Endothelial cell of hepatic sinusoid (primary cell): ENCODE measurements around the gene LRRTM1.

Experiments
- in situ Hi-C: cut with HindIII; loops from 2 replicates; pipeline ENCODE4 v1.10.0; 2017; ENCODE audit warnings: low sequenced_read_pairs

Gene LRRTM1

DNA sequence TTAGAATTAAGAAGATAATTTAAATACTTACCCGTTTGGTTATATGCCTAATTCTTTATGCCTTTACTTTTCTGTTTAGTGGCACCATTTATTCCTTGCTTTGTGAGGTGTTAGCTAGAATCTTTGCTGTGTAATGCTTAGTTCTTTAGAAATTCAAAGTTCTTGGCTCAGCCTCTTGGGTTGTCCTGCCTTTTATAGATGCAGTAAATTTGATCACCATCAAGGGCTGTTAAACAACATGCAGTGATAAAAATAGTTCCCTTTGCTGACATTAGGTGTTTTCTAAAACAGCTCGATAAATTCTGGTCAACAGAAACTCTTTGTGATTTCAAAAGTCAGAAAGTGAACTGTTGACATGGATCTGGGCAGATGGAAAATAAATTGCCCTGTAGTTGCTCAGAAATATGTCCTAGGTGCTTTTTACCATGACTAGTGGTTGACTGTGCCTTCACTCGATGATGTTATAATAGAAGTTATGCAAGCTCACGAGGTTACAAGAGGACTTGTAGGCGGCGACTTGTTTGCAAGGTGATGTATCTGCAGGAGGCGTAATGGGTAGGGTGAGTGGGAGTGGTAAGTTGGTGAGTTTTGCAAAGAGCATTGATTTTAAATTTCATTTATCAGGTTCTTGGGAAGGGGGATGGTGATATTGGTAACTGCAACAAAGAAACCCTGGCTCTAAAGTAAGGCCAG, 52.1 kb downstream of the LRRTM1 start:
- in situ Hi-C loops, result no loop called here
